T47D (cell line): ENCODE measurements around the gene CHCHD4.
A peak's percentile ranks its signal among the peaks of the same experiment; 100 is the strongest.

Experiments used
- DNase-seq, 2 experiments: peaks; one replicate each; pipeline versions ENCODE4 v3.0.0 to v3.0.0-alpha.2; 2011 to 2012; ENCODE audit warnings: low read depth in 1 of 2, low spot score in 1 of 2
- JUND ChIP-seq: IDR thresholded peaks from 2 replicates; pipeline ENCODE4 v1.6.1; 2012; ENCODE audit warnings: low read depth
- in situ Hi-C: cut with HindIII; loops from 2 replicates; pipeline ENCODE4 v1.10.0; 2016; ENCODE audit warnings: low sequenced_read_pairs, low pct_unique_long_range_greater_than_20kb

The CHCHD4 gene

GRCh38 chr3:14146381-14147065 is 21.9 kb upstream of the CHCHD4 start:
- no peak for TF ChIP-seq JUND
- no peak for DNase-seq
- in situ Hi-C loops: no loop called here

GRCh38 chr3:14145670-14146380 is 21.2 kb upstream of the CHCHD4 start:
- TF ChIP-seq JUND: no peak
- in situ Hi-C loops: no loop called here
- DNase-seq: no peak

- in situ Hi-C loops: no loop called here
- no peak for DNase-seq
- TF ChIP-seq JUND: no peak
These were observed 20.6 kb upstream of the CHCHD4 start for GRCh38 chr3:14145236-14145635.

GRCh38 chr3:14144423-14145075 is 19.9 kb upstream of the CHCHD4 start:
- peak; percentile 89 to 93 for DNase-seq
- TF ChIP-seq JUND: peak; percentile 91
- in situ Hi-C loops: no loop called here

GRCh38 chr3:14143271-14144225 is 18.9 kb upstream of the CHCHD4 start:
- TF ChIP-seq JUND: peak; percentile 50; the same call in 1 of the 2 replicates
- in situ Hi-C loops: no loop called here
- DNase-seq: peak in 1 of 2 experiments; percentile 49

- DNase-seq: no peak
- TF ChIP-seq JUND: 0 out of 2 replicates have a peak, but pooled peaks have one; percentile 4
- in situ Hi-C loops: no loop called here
These were observed 18.0 kb upstream of the CHCHD4 start for GRCh38 chr3:14142567-14143270.

- in situ Hi-C loops: no loop called here
- no peak for DNase-seq
- TF ChIP-seq JUND: no peak
These were observed 17.1 kb upstream of the CHCHD4 start for GRCh38 chr3:14141602-14142341.

- no peak for TF ChIP-seq JUND
- in situ Hi-C loops: no loop called here
- DNase-seq: no peak
These were observed 16.5 kb upstream of the CHCHD4 start for GRCh38 chr3:14141144-14141543.

GRCh38 chr3:14140668-14141067 is 16.0 kb upstream of the CHCHD4 start:
- no peak for TF ChIP-seq JUND
- no peak for DNase-seq
- in situ Hi-C loops: no loop called here

GRCh38 chr3:14139771-14140170 is 15.1 kb upstream of the CHCHD4 start:
- no peak for DNase-seq
- no peak for TF ChIP-seq JUND
- in situ Hi-C loops: no loop called here

- no peak for TF ChIP-seq JUND
- no peak for DNase-seq
- in situ Hi-C loops: no loop called here
These were observed 14.4 kb upstream of the CHCHD4 start for GRCh38 chr3:14138878-14139655.
